GM12864 (cell line): ENCODE results near the gene CYFIP1.
A peak's percentile ranks its signal among the peaks of the same experiment; 100 is the strongest.

Experiments used
- DNase-seq: peaks from one replicate; pipeline ENCODE4 v3.0.0-alpha.2; 2011; ENCODE audit warnings: low read depth
- H3K4me3 ChIP-seq: 2 replicates; pipeline ENCODE4 v1.5.1; 2011; ENCODE audit warnings: mild to moderate bottlenecking, low read depth, low read length, control low read depth
- CTCF ChIP-seq: IDR thresholded peaks from 2 replicates; pipeline ENCODE4 v1.5.1; 2011; ENCODE audit warnings: low read depth, mild to moderate bottlenecking, moderate library complexity, low read length, control low read depth, inconsistent platforms; ENCODE audit errors: missing control alignments

CYFIP1 gene

GRCh38 chr15:22890296-22890695 lies 89.9 kb downstream of the CYFIP1 start:
- H3K4me3 ChIP-seq, result no peak overlapping the region
- no peak for DNase-seq
- no peak for TF ChIP-seq CTCF

GRCh38 chr15:22889146-22889818 lies 90.9 kb downstream of the CYFIP1 start:
- TF ChIP-seq CTCF, result no peak
- no peak for DNase-seq
- H3K4me3 ChIP-seq, result no peak overlapping the region

GRCh38 chr15:22888120-22888859 lies 91.9 kb downstream of the CYFIP1 start:
- TF ChIP-seq CTCF, result no peak
- no peak for DNase-seq
- H3K4me3 ChIP-seq, result no peak overlapping the region

- TF ChIP-seq CTCF, result no peak
- DNase-seq, result no peak
- H3K4me3 ChIP-seq, result no peak overlapping the region
Observed at GRCh38 chr15:22887157-22887951, 92.8 kb downstream of the CYFIP1 start.

- no peak for DNase-seq
- no peak for TF ChIP-seq CTCF
- no peak overlapping the region for H3K4me3 ChIP-seq
Observed at GRCh38 chr15:22885120-22885519, 95.0 kb downstream of the CYFIP1 start.

GRCh38 chr15:22884344-22884743 lies 95.8 kb downstream of the CYFIP1 start:
- H3K4me3 ChIP-seq, result no peak overlapping the region
- DNase-seq, result no peak
- peak; percentile 36 for TF ChIP-seq CTCF
